GM19351 (cell line): Measurements from ENCODE around the gene RPS28.
"Not testable (repeated sequence)": the region's sequence is repeated elsewhere in the genome, so short reads cannot be mapped to it uniquely, and the experiment has no call there.

Experiments used
- ATAC-seq: cut with Tn5 transposase; IDR thresholded peaks from one replicate; pipeline ENCODE4 v1.9.1; 2021; ENCODE audit warnings: mild to moderate bottlenecking, moderate library complexity; ENCODE audit not compliant: unreplicated experiment

The RPS28 gene

GRCh38 chr19:8340341-8341096 lies 19.2 kb downstream of the RPS28 start:
- ATAC-seq = no peak

- ATAC-seq = not testable (repeated sequence)
These were observed 20.2 kb downstream of the RPS28 start for GRCh38 chr19:8341504-8341903.

GRCh38 chr19:8342316-8342683 lies 21.0 kb downstream of the RPS28 start:
- ATAC-seq = no peak

- ATAC-seq = peak; percentile 93
These were observed 21.6 kb downstream of the RPS28 start, which contains the start of gene KANK3 for GRCh38 chr19:8342684-8343482. Gene KANK3, minus strand, starts transcription at chr19:8343262. Its CDS starts 5,434 bp downstream, at chr19:8337828.

GRCh38 chr19:8343483-8343844 lies 22.2 kb downstream of the RPS28 start:
- no peak for ATAC-seq

- not testable (repeated sequence) for ATAC-seq
These were observed 28.5 kb downstream of the RPS28 start for GRCh38 chr19:8349629-8350372.

GRCh38 chr19:8352134-8352827 lies 31.0 kb downstream of the RPS28 start:
- no peak for ATAC-seq

GRCh38 chr19:8352845-8353244 lies 31.5 kb downstream of the RPS28 start:
- not testable (repeated sequence) for ATAC-seq

- ATAC-seq = no peak
These were observed 34.5 kb downstream of the RPS28 start for GRCh38 chr19:8355631-8356402.

- ATAC-seq = no peak
These were observed 35.8 kb downstream of the RPS28 start for GRCh38 chr19:8357007-8357521.

- no peak for ATAC-seq
These were observed 37.7 kb downstream of the RPS28 start for GRCh38 chr19:8358948-8359347.

- ATAC-seq = no peak
These were observed 38.9 kb downstream of the RPS28 start for GRCh38 chr19:8360196-8360595.

- no peak for ATAC-seq
These were observed 40.9 kb downstream of the RPS28 start for GRCh38 chr19:8361921-8362793.

- ATAC-seq = no peak
These were observed 42.8 kb downstream of the RPS28 start, which contains the start of gene ANGPTL4 for GRCh38 chr19:8363803-8364771. Gene ANGPTL4, plus strand, starts transcription at chr19:8364155. Its CDS starts 167 bp downstream, at chr19:8364322.

- ATAC-seq = no peak
These were observed 44.9 kb downstream of the RPS28 start for GRCh38 chr19:8366121-8366581.

GRCh38 chr19:8366961-8367326 lies 45.6 kb downstream of the RPS28 start:
- no peak for ATAC-seq

GRCh38 chr19:8367327-8368001 lies 46.2 kb downstream of the RPS28 start:
- no peak for ATAC-seq
